Thyroid gland (tissue), 4 donors: Measurements from ENCODE around the gene RUNDC1. TPM values are rescaled to one million over a fixed set of nuclear protein-coding genes. Genes with fewer than 3 reads are reported as not detected.

Experiments used
- DNase-seq, 2 donors: peaks; one replicate each; pipeline ENCODE4 v3.0.0-alpha.2; 2019
- H3K27ac ChIP-seq, 3 donors: fragments of 200-600 bp; sonication (generic); 1 replicate in 2 of 3; 2 replicates in 1 of 3; pipeline ENCODE4 v1.5.1; 2016 to 2019; ENCODE audit warnings: mild to moderate bottlenecking in 1 of 3, moderate library complexity in 1 of 3
- H3K27me3 ChIP-seq: fragments of 200-600 bp; sonication (generic); one replicate; pipeline ENCODE4 v1.5.1; 2019
- H3K36me3 ChIP-seq, 2 donors: fragments of 200-600 bp; sonication (generic); one replicate each; pipeline ENCODE4 v1.5.1; 2016 to 2019
- H3K4me1 ChIP-seq, 2 donors: fragments of 200-600 bp; sonication (generic); one replicate each; pipeline ENCODE4 v1.5.1; 2017 to 2019
- H3K4me3 ChIP-seq, 3 donors: fragments of 200-600 bp; sonication (generic); replicated peaks in 1 of 3; 1 replicate in 2 of 3; 2 replicates in 1 of 3; pipeline ENCODE4 v1.5.1; 2016; ENCODE audit warnings: mild to moderate bottlenecking in 1 of 3
- H3K9me3 ChIP-seq: fragments of 200-600 bp; sonication (generic); one replicate; pipeline ENCODE4 v1.5.1; 2017
- CTCF ChIP-seq, 6 experiments: fragments of 200-600 bp in 3 of 6; fragments of 450-650 bp in 3 of 6; sonication (generic) in 3 of 6; IDR thresholded peaks; one replicate each; pipeline ENCODE4 v1.5.1; 2016 to 2019; ENCODE audit warnings: antibody characterized with exemption in 6 of 6, mild to moderate bottlenecking in 2 of 6, inconsistent platforms in 1 of 6, moderate library complexity in 1 of 6
- POLR2A ChIP-seq, 2 donors: fragments of 450-650 bp; IDR thresholded peaks; one replicate each; pipeline ENCODE4 v1.6.1; 2017; ENCODE audit warnings: antibody characterized with exemption in 2 of 2, mild to moderate bottlenecking in 2 of 2, moderate library complexity in 1 of 2
- WGBS, 2 donors: methylation state at CpG; one replicate each; pipeline ENCODE4 v1.1.5; 2017; 5-methylcytosine and 5-hydroxymethylcytosine counted together
- intact Hi-C: fragments of 100-400 bp; cut with DNase I; formaldehyde crosslinking; loops from one replicate; pipeline ENCODE4 v1.15.1; 2023
- total RNA-seq, 4 donors: library from RNA; depleted of rRNA; stranded (reverse); fragments of >200 nt; gene quantifications; one replicate each; pipeline ENCODE4 v1.2.3, GENCODE V29; 2016

Gene RUNDC1
- total RNA-seq, result 10 to 100 TPM; 25.8 to 31.9 (median 28.4) TPM

DNA sequence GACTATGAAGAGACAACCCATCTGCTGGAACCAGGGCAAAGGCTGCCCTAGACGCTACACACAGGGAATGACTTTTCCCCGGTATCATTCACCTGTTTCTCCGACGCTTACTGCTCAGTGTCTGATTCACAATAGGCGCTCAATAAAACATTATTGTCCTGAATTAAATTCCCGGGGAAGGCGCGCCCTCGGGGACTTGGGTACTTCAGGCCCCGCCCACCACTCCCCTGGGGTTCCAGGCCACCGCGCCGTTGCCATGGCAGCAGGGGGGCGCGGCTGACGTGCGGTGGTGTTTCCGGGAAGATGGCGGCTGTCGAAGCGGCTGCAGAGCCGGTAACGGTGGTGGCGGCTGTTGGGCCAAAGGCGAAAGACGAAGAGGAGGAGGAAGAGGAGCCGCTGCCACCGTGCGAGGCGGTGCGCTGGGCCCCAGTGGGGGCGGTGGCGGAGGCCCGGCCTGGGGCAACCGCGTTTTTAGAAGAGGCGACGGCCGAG lies at the start of gene RUNDC1:
RUNDC1 (plus strand) TSS at position 292 of the 492 bp plus-strand sequence; CDS start at position 304, 12 bp downstream.
- H3K4me3 ChIP-seq, result peak within 1 kb of the TSS; percentile 50 to 93 (median 84)
- H3K36me3 ChIP-seq, result peaks cover under 1 to 2% of the 10 kb centered on the region in 2 donors
- TF ChIP-seq CTCF (IDR thresholded peaks at IDR 0.05) (no peak), POLR2A (IDR thresholded peaks at IDR 0.05) (peak in 1 of 2 donors; percentile 85)
- H3K4me1 ChIP-seq, result peaks cover 15 to 17% of the 10 kb centered on the region in 2 donors
- 0 to 1% methylated on average over 29 to 30 of the region's 39 CpGs for WGBS, 2 donors
- H3K27me3 ChIP-seq, result no peaks in the 10 kb centered on the region
- intact Hi-C loops, result no loop called here
- DNase-seq, result peak; percentile 98
- H3K27ac ChIP-seq, result peak within 1 kb of the TSS; percentile 45 to 83 (median 56)
- no peaks in the 10 kb centered on the region for H3K9me3 ChIP-seq

GRCh38 chr17:42937712-42938596 lies 42.4 kb upstream of the RUNDC1 start:
- Histone ChIP-seq H3K4me1 (no peaks in the 10 kb centered on the region), H3K27me3 (no peaks in the 10 kb centered on the region), H3K36me3 (no peaks in the 10 kb centered on the region), H3K9me3 (no peaks in the 10 kb centered on the region), H3K27ac (no peak overlapping the region), H3K4me3 (no peak overlapping the region)
- TF ChIP-seq CTCF (IDR thresholded peaks at IDR 0.05) (peak; percentile 23 to 78 (median 62)), POLR2A (IDR thresholded peaks at IDR 0.05) (no peak)
- intact Hi-C loops, result loop anchor here (5.0 kb wide), 1 partner anchor 91 kb away; no protein-coding TSS in a partner anchor
- WGBS, 2 donors, result 35 to 39% methylated on average over 9 of the region's 9 CpGs
- peak; percentile 37 to 45 for DNase-seq

- Histone ChIP-seq H3K4me1 (peaks cover 11 to 14% of the 10 kb centered on the region in 2 donors), H3K27me3 (no peaks in the 10 kb centered on the region), H3K4me3 (no peak overlapping the region), H3K36me3 (peaks cover 0 to under 1% of the 10 kb centered on the region in 2 donors), H3K9me3 (no peaks in the 10 kb centered on the region), H3K27ac (no peak overlapping the region)
- WGBS, 2 donors, result 56% methylated on average over 3 of the region's 3 CpGs
- intact Hi-C loops, result no loop called here
- TF ChIP-seq CTCF (IDR thresholded peaks at IDR 0.05) (no peak), POLR2A (IDR thresholded peaks at IDR 0.05) (no peak)
- DNase-seq, result no peak
These were observed 36.2 kb upstream of the RUNDC1 start for GRCh38 chr17:42944211-42944610.

GRCh38 chr17:42946812-42947211 lies 33.6 kb upstream of the RUNDC1 start:
- Histone ChIP-seq H3K4me3 (no peak overlapping the region), H3K27me3 (no peaks in the 10 kb centered on the region), H3K36me3 (peaks cover 9 to 21% of the 10 kb centered on the region in 2 donors), H3K9me3 (no peaks in the 10 kb centered on the region), H3K27ac (peak overlapping the region in 2 of 3 donors; percentile 4 to 53), H3K4me1 (peaks cover 11 to 14% of the 10 kb centered on the region in 2 donors)
- 93 to 100% methylated on average over 1 of the region's 1 CpG for WGBS, 2 donors
- intact Hi-C loops, result no loop called here
- DNase-seq, result no peak
- TF ChIP-seq CTCF (IDR thresholded peaks at IDR 0.05), result no peak
- TF ChIP-seq POLR2A (IDR thresholded peaks at IDR 0.05), result no peak
